ENCODE results near the gene DSCAM.
"Not testable (repeated sequence)": the region's sequence is repeated elsewhere in the genome, so short reads cannot be mapped to it uniquely, and the experiment has no call there.

The DSCAM gene

GRCh38 chr21:40320718-40321117 is 526.2 kb downstream of the DSCAM start:
- H3K4me1 Mint-ChIP-seq (ENCODE audit: low read depth); H3K4me3 Mint-ChIP-seq; H3K27ac Mint-ChIP-seq; H3K9me3 Mint-ChIP-seq; H3K36me3 Mint-ChIP-seq (ENCODE audit: low read depth); H3K27me3 Mint-ChIP-seq; intact Hi-C loops (cut with micrococcal nuclease): not testable (repeated sequence)

GRCh38 chr21:40318371-40318770 is 528.6 kb downstream of the DSCAM start:
- Mint-ChIP-seq H3K36me3 (ENCODE audit: low read depth) (no peaks in the 10 kb centered on the region), H3K4me3 (no peak overlapping the region), H3K27me3 (no peaks in the 10 kb centered on the region), H3K9me3 (no peaks in the 10 kb centered on the region), H3K27ac (no peak overlapping the region), H3K4me1 (ENCODE audit: low read depth) (no peaks in the 10 kb centered on the region)
- intact Hi-C loops (cut with micrococcal nuclease), result no loop called here

- no peak overlapping the region for H3K4me3 Mint-ChIP-seq
- no peaks in the 10 kb centered on the region for H3K4me1 Mint-ChIP-seq (ENCODE audit: low read depth)
- H3K27me3 Mint-ChIP-seq, result no peaks in the 10 kb centered on the region
- H3K27ac Mint-ChIP-seq, result no peak overlapping the region
- H3K9me3 Mint-ChIP-seq, result no peaks in the 10 kb centered on the region
- intact Hi-C loops (cut with micrococcal nuclease), result no loop called here
- no peaks in the 10 kb centered on the region for H3K36me3 Mint-ChIP-seq (ENCODE audit: low read depth)
These were observed 530.9 kb downstream of the DSCAM start for GRCh38 chr21:40316104-40316503.

GRCh38 chr21:40315626-40316025 is 531.3 kb downstream of the DSCAM start:
- intact Hi-C loops (cut with micrococcal nuclease), result no loop called here
- Mint-ChIP-seq H3K36me3 (ENCODE audit: low read depth) (no peaks in the 10 kb centered on the region), H3K27me3 (no peaks in the 10 kb centered on the region), H3K4me1 (ENCODE audit: low read depth) (no peaks in the 10 kb centered on the region), H3K9me3 (no peaks in the 10 kb centered on the region), H3K27ac (no peak overlapping the region), H3K4me3 (no peak overlapping the region)

- intact Hi-C loops (cut with micrococcal nuclease), result no loop called here
- peaks cover 13% of the 10 kb centered on the region for H3K9me3 Mint-ChIP-seq
- H3K27ac Mint-ChIP-seq, result no peak overlapping the region
- no peaks in the 10 kb centered on the region for H3K4me1 Mint-ChIP-seq (ENCODE audit: low read depth)
- H3K4me3 Mint-ChIP-seq, result no peak overlapping the region
- no peaks in the 10 kb centered on the region for H3K36me3 Mint-ChIP-seq (ENCODE audit: low read depth)
- no peaks in the 10 kb centered on the region for H3K27me3 Mint-ChIP-seq
These were observed 533.7 kb downstream of the DSCAM start for GRCh38 chr21:40313260-40313659.

GRCh38 chr21:40300300-40300699 is 546.7 kb downstream of the DSCAM start:
- H3K4me1 Mint-ChIP-seq (ENCODE audit: low read depth), result no peaks in the 10 kb centered on the region
- H3K9me3 Mint-ChIP-seq, result peaks cover 52% of the 10 kb centered on the region
- intact Hi-C loops (cut with micrococcal nuclease), result no loop called here
- H3K27me3 Mint-ChIP-seq, result no peaks in the 10 kb centered on the region
- H3K4me3 Mint-ChIP-seq, result no peak overlapping the region
- no peak overlapping the region for H3K27ac Mint-ChIP-seq
- no peaks in the 10 kb centered on the region for H3K36me3 Mint-ChIP-seq (ENCODE audit: low read depth)

GRCh38 chr21:40299451-40299850 is 547.5 kb downstream of the DSCAM start:
- H3K27me3 Mint-ChIP-seq, result no peaks in the 10 kb centered on the region
- intact Hi-C loops (cut with micrococcal nuclease), result no loop called here
- H3K4me3 Mint-ChIP-seq, result no peak overlapping the region
- H3K4me1 Mint-ChIP-seq (ENCODE audit: low read depth), result no peaks in the 10 kb centered on the region
- no peak overlapping the region for H3K27ac Mint-ChIP-seq
- peaks cover 48% of the 10 kb centered on the region for H3K9me3 Mint-ChIP-seq
- H3K36me3 Mint-ChIP-seq (ENCODE audit: low read depth), result no peaks in the 10 kb centered on the region

- no peaks in the 10 kb centered on the region for H3K27me3 Mint-ChIP-seq
- peaks cover 7% of the 10 kb centered on the region for H3K9me3 Mint-ChIP-seq
- H3K27ac Mint-ChIP-seq, result no peak overlapping the region
- H3K4me3 Mint-ChIP-seq, result no peak overlapping the region
- no peaks in the 10 kb centered on the region for H3K4me1 Mint-ChIP-seq (ENCODE audit: low read depth)
- intact Hi-C loops (cut with micrococcal nuclease), result no loop called here
- no peaks in the 10 kb centered on the region for H3K36me3 Mint-ChIP-seq (ENCODE audit: low read depth)
These were observed 552.6 kb downstream of the DSCAM start for GRCh38 chr21:40294345-40294744.

GRCh38 chr21:40291560-40291959 is 555.4 kb downstream of the DSCAM start:
- Mint-ChIP-seq H3K9me3 (peaks cover 16% of the 10 kb centered on the region), H3K4me1 (ENCODE audit: low read depth) (no peaks in the 10 kb centered on the region), H3K27me3 (no peaks in the 10 kb centered on the region), H3K27ac (no peak overlapping the region), H3K36me3 (ENCODE audit: low read depth) (no peaks in the 10 kb centered on the region), H3K4me3 (no peak overlapping the region)
- intact Hi-C loops (cut with micrococcal nuclease), result no loop called here

GRCh38 chr21:40284409-40284808 is 562.5 kb downstream of the DSCAM start:
- Mint-ChIP-seq H3K4me1 (ENCODE audit: low read depth) (no peaks in the 10 kb centered on the region), H3K27ac (no peak overlapping the region), H3K36me3 (ENCODE audit: low read depth) (no peaks in the 10 kb centered on the region), H3K9me3 (peaks cover 19% of the 10 kb centered on the region), H3K4me3 (no peak overlapping the region), H3K27me3 (no peaks in the 10 kb centered on the region)
- intact Hi-C loops (cut with micrococcal nuclease), result no loop called here

GRCh38 chr21:40282912-40283886 is 563.8 kb downstream of the DSCAM start:
- peaks cover 19% of the 10 kb centered on the region for H3K9me3 Mint-ChIP-seq
- H3K4me1 Mint-ChIP-seq (ENCODE audit: low read depth), result no peaks in the 10 kb centered on the region
- no peak overlapping the region for H3K4me3 Mint-ChIP-seq
- H3K36me3 Mint-ChIP-seq (ENCODE audit: low read depth), result no peaks in the 10 kb centered on the region
- intact Hi-C loops (cut with micrococcal nuclease), result no loop called here
- no peaks in the 10 kb centered on the region for H3K27me3 Mint-ChIP-seq
- no peak overlapping the region for H3K27ac Mint-ChIP-seq

- Mint-ChIP-seq H3K9me3 (peaks cover 20% of the 10 kb centered on the region), H3K4me1 (ENCODE audit: low read depth) (no peaks in the 10 kb centered on the region), H3K4me3 (no peak overlapping the region), H3K27me3 (no peaks in the 10 kb centered on the region), H3K36me3 (ENCODE audit: low read depth) (no peaks in the 10 kb centered on the region), H3K27ac (no peak overlapping the region)
- intact Hi-C loops (cut with micrococcal nuclease), result no loop called here
These were observed 568.6 kb downstream of the DSCAM start for GRCh38 chr21:40278345-40278744.

- intact Hi-C loops (cut with micrococcal nuclease), result no loop called here
- Mint-ChIP-seq H3K27me3 (no peaks in the 10 kb centered on the region), H3K9me3 (peaks cover 24% of the 10 kb centered on the region), H3K36me3 (ENCODE audit: low read depth) (no peaks in the 10 kb centered on the region), H3K4me1 (ENCODE audit: low read depth) (no peaks in the 10 kb centered on the region), H3K4me3 (no peak overlapping the region), H3K27ac (no peak overlapping the region)
These were observed 571.0 kb downstream of the DSCAM start for GRCh38 chr21:40276001-40276400.

- Mint-ChIP-seq H3K4me3 (no peak overlapping the region), H3K36me3 (ENCODE audit: low read depth) (no peaks in the 10 kb centered on the region), H3K9me3 (peaks cover 20% of the 10 kb centered on the region), H3K27ac (no peak overlapping the region), H3K4me1 (ENCODE audit: low read depth) (no peaks in the 10 kb centered on the region), H3K27me3 (no peaks in the 10 kb centered on the region)
- intact Hi-C loops (cut with micrococcal nuclease), result no loop called here
These were observed 574.9 kb downstream of the DSCAM start for GRCh38 chr21:40272037-40272436.

GRCh38 chr21:40271164-40271563 is 575.8 kb downstream of the DSCAM start:
- no peaks in the 10 kb centered on the region for H3K27me3 Mint-ChIP-seq
- no peak overlapping the region for H3K27ac Mint-ChIP-seq
- no peaks in the 10 kb centered on the region for H3K36me3 Mint-ChIP-seq (ENCODE audit: low read depth)
- H3K4me3 Mint-ChIP-seq, result no peak overlapping the region
- intact Hi-C loops (cut with micrococcal nuclease), result no loop called here
- H3K9me3 Mint-ChIP-seq, result peaks cover 17% of the 10 kb centered on the region
- no peaks in the 10 kb centered on the region for H3K4me1 Mint-ChIP-seq (ENCODE audit: low read depth)

Measured in dendritic cell treated with granulocyte-macrophage colony-stimulating factor and Interleukin-4, amounts not matched to agents 40 ng/mL and 50 ng/mL, for 4 days (primary cell).